ENCODE results near the gene NUP98. TPM values are rescaled to one million over a fixed set of nuclear protein-coding genes. Genes with fewer than 3 reads are reported as not detected.

Gene NUP98
- total and polyA plus RNA-seq, 10 of the 15 experiments (the other 5 are each of a cell fraction or from before 2014, with no cell fraction given): 21.7 to 108 (median 78.9) TPM

- peak; percentile 34 for ATAC-seq
- TF ChIP-seq STAT3 (IDR thresholded peaks at IDR 0.05; ENCODE audit: low read depth, low read length) (no peak), GATAD2B (conservative IDR thresholded peaks at IDR 0.05; ENCODE audit: low read depth) (no peak), CBFB (IDR thresholded peaks at IDR 0.05; ENCODE audit: low read depth) (peak; percentile 21; the same call in 1 of the 2 replicates), SREBF2 (IDR thresholded peaks at IDR 0.05; ENCODE audit: low read length) (no peak), CREM (IDR thresholded peaks at IDR 0.05; ENCODE audit: low read depth) (no peak), ZNF384 (IDR thresholded peaks at IDR 0.05; ENCODE audit: borderline replicate concordance, low read depth, low read length) (no peak), ATF2 (IDR thresholded peaks at IDR 0.05; ENCODE audit: low read length) (peak; percentile 43; the same call in 1 of the 2 replicates), POLR2A (IDR thresholded peaks at IDR 0.05; ENCODE audit: low read depth, low read length) (peak; percentile 20; the same call in 1 of the 2 replicates), RAD51 (IDR thresholded peaks at IDR 0.05) (no peak), POLR2AphosphoS5 (IDR thresholded peaks at IDR 0.05; ENCODE audit: low read length) (peak; percentile 50), MTA3 (IDR thresholded peaks at IDR 0.05; ENCODE audit: borderline replicate concordance, low read length) (0 out of 2 replicates have a peak, but pooled peaks have one; percentile 20), KDM1A (IDR thresholded peaks at IDR 0.05; ENCODE audit: borderline replicate concordance) (no peak), TBL1XR1 (IDR thresholded peaks at IDR 0.05; ENCODE audit: low read depth, low read length) (no peak), CHD2 (IDR thresholded peaks at IDR 0.05; ENCODE audit: borderline replicate concordance, low read depth, low read length) (no peak), RBBP5 (conservative IDR thresholded peaks at IDR 0.05) (no peak)
- ChIA-PET SMC1A (ENCODE audit: uncharacterized antibody, unreplicated experiment) (interaction anchor here (0.8 to 2.1 kb wide), 11 partner anchors 11 to 255 kb away, joined by 3 to 10 read pairs (median 6); partner anchors contain the start of gene RHOG), CTCF (interaction anchor here (0.7 to 3.8 kb wide), 9 partner anchors 11 to 248 kb away, joined by 3 to 35 read pairs (median 6); partner anchors contain the start of gene RHOG), RAD21 (ENCODE audit: unreplicated experiment) (interaction anchor here (0.9 to 3.0 kb wide), 5 partner anchors 11 to 247 kb away, joined by 3 to 24 read pairs (median 10); partner anchors contain the start of gene RHOG), POLR2A (interaction anchor here (0.6 to 1.4 kb wide), 6 partner anchors 10 to 78 kb away, joined by 3 to 7 read pairs (median 3); partner anchors contain the start of gene RHOG)
- Histone ChIP-seq H3K4me2 (ENCODE audit: control insufficient read depth, insufficient read depth) (no peak overlapping the region), H3K9ac (ENCODE audit: control insufficient read depth, insufficient read depth, low read length) (no peak overlapping the region), H3K9me3 (replicated peaks; ENCODE audit: control insufficient read depth, insufficient read depth, low read length) (no peaks in the 10 kb centered on the region), H3K27me3 (replicated peaks in 1 of 2; ENCODE audit: control insufficient read depth in 2 of 2, insufficient read depth in 2 of 2, low read length in 1 of 2) (no peaks in the 10 kb centered on the region), H2AFZ (ENCODE audit: control insufficient read depth, low read depth, low read length) (no peak overlapping the region), H3K36me3 (ENCODE audit: control insufficient read depth in 2 of 2, insufficient read depth in 2 of 2, low read length in 1 of 2) (peaks cover 18 to 33% of the 10 kb centered on the region in 2 experiments), H3K79me2 (ENCODE audit: control insufficient read depth, insufficient read depth, low read length) (peaks cover 9% of the 10 kb centered on the region), H3K4me3 (no peak overlapping the region), H3K4me1 (ENCODE audit: control insufficient read depth, insufficient read depth, low read length) (peaks cover 2% of the 10 kb centered on the region; the same call in 1 of the 2 replicates), H4K20me1 (ENCODE audit: control insufficient read depth, insufficient read depth) (no peaks in the 10 kb centered on the region; the same call in 1 of the 2 replicates), H3K27ac (ENCODE audit: control insufficient read depth, insufficient read depth) (no peak overlapping the region)
- no peak for DNase-seq (ENCODE audit: low read depth, low spot score)
- 62% methylated on average over 8 of the region's 8 CpGs for WGBS (ENCODE audit: insufficient coverage, insufficient replicate concordance, low lambda C conversion rate, missing lambda C conversion rate)
- no peak for FAIRE-seq
- intact Hi-C loops (cut with micrococcal nuclease; ENCODE audit: unreplicated experiment): no loop called here
- BruUV-seq (replicated peaks): no TSS peak
- in situ Hi-C loops (cut with MboI): loop anchor here (25.0 kb wide), 1 partner anchor 562 kb away; the partner anchor contains the start of gene TRIM21
These were observed 28.3 kb upstream of the NUP98 start for GRCh38 chr11:3825473-3826154.

All from GM12878 (cell line).